ENCODE data around the gene MED22.
"Not testable (repeated sequence)": the region's sequence is repeated elsewhere in the genome, so short reads cannot be mapped to it uniquely, and the experiment has no call there.

Gene MED22

DNA sequence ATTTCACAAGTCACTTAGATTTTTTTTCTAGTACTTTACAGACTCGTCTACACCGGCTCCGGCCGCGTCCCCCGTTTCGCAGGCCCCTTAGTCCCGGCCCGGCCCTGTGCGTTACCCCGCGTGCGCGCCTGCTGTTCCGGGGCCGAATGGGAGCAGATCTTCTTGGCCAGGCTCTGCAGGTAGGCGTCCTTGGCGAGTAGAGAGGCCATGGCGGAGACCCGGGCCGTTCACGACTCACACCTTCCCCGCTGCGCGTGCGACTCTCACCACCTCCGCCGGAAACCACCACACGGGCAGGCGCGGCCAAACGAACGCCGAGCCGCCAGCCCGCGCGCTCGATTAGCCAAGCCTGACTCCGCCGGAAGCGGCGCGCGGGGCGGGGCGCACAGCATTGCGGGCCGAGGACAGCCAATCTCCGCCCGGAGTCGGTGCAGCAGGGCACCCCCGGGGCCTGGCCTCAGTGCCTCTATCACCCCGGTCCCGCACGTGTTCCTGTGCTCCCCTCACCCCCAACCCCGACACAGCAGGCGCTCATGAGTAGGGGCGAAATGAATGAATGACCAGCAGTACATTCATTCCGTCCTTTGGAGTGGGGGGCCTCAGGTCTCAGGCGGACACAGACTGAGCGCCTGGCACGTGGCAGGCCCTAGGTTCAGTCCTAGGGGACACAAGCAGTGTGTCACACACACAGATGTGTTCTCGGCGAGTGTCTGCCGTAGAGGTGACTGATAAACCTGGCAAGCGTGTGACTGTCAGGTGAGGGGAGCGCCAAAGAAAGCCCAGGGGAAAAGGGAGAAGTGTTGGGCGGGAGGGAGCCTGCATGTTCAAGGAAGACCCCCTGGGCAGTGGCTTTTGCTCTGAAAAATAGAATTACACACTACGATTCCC is 11.8 kb downstream of the MED22 start, which contains the start of gene SURF6:
Gene SURF6 (minus strand): TSS at position 265 of the 888 bp plus-strand sequence. CDS start 56 bp downstream, at position 209.
- DNase-seq (ENCODE audit: low read depth in 3 of 3) = peak; percentile 87 to 94 (median 91)

DNA sequence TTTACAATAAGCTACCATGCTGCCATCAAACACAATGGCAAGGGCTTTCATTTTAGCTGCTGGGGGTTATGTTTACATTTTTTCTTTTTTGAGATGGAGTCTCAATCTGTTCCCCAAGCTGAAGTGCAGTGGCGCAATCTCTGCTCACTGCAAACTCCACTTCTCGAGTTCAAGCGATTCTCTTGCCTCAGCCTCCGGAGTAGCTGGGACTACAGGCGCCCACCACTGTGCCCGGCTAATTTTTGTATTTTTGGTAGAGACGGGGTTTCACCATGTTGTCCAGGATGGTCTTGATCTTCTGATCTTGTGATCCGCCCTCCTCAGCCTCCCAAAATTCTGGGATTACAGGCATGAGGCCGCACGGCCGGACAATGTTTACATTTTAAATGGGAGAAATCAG is 13.0 kb downstream of the MED22 start:
- DNase-seq (ENCODE audit: low read depth in 3 of 3) = not testable (repeated sequence)

DNA sequence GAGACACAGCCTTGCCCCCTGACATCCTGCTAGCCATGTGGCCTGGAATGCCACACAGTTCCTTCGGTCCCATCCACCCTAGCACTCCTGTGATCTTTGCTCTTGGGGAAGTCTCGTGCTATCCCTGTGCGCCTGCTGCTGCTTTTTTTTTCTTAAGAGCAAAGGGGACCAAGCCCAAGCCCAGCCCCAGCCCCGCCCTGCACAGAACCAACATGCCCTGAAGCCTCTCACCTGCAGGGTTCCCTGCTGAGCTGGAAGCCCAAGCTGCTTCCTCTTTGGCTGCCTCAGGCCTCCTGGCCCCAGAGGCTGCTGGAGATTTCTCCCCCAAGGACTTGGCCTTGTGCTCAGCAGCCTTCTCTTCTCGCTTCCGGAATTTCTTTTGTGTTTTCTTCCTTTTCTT is 13.8 kb downstream of the MED22 start:
- DNase-seq (ENCODE audit: low read depth in 3 of 3) = no peak

DNA sequence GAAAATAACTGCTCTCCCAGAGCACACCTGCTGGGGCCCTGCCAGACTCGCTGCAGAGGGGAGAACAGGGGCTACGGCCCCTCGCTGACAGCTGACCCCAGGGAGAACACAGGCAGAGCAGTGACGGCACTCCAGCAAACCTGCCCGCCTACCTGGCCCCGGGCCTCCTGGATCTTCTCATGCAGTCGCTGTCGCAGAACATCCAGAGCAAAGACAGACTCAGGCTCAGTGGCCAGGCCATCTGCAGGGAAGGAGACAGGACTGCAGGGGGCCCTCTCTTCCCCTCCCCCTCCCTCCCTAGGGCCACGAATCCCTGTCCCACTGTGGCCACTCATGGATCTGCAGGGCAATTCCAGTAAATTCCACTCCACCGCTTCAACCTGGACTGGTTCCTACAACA is 14.4 kb downstream of the MED22 start:
- DNase-seq (ENCODE audit: low read depth in 3 of 3) = no peak

DNA sequence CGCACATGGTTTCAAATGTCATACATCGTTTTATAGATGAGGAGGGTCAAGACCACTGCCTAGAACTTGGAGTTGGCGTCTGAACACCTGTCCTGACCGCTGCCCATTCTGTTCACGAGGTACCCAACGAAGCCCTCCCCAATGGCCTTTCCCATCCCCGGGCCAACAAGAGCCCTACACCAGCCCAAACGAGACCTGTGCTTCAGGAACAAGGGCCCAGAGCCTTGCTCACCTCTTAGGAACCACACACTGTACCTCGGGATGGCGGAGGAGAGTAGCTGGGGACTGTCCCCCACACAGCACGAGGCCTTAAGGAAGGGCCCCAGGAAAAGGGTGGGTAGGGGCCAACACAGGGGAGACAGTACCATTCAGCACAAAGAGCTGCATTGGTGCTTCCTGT is 14.9 kb downstream of the MED22 start:
- no peak for DNase-seq (ENCODE audit: low read depth in 3 of 3)

DNA sequence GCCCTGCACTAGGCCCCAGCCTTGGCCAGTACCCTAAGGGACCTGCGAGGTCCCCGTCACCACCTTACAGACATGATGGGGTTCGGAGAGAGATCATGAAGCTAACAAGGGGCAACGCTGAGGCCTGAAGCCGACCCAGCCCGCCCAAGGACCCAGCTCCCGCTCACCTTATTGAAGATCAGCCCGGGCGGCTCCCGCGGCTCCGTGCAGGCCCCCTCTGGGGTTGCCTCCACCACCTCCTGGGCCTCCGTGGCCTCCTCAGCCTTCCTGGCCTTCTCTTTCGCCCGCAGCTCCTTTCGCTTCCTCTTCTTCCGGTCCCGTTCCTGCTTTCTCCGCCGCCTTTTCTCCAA is 15.6 kb downstream of the MED22 start:
- no peak for DNase-seq (ENCODE audit: low read depth in 3 of 3)

DNA sequence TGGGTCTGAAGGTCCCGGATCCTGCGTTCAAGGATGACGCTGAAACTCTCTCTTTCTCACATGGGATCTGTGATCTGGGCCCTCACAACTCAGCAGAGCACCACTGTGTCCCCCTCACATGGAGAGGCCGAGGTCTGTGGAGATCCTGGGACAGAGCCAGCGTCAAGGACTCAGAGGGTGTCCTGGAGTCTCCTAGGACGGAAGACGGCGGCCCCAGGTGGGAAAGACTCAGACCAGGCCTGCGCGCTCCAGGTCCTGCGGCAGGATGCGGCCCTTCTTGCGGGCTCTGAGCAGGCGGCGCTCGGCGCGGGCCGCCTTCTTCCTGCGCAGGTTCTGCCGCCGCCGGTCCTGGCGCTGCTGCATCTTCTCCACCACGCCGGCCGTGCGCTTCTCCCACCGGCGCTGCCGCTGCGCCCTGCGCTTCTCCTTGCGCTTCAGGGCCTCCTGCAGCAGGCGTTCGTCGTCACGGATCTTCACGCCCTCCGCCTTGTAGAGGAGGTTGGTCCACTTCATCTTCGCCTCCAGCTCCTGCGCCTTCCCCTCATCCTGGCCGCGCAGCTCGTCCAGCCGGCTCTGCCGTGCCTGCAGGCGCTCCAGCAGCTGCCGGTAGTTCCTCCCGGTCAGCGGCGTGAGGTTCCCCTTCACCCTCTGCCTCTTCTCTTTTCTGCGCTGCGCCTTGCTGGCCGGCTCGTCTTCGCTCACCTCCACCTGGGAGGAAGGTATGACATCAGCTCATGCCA is 16.1 kb downstream of the MED22 start:
- no peak for DNase-seq (ENCODE audit: low read depth in 3 of 3)

DNA sequence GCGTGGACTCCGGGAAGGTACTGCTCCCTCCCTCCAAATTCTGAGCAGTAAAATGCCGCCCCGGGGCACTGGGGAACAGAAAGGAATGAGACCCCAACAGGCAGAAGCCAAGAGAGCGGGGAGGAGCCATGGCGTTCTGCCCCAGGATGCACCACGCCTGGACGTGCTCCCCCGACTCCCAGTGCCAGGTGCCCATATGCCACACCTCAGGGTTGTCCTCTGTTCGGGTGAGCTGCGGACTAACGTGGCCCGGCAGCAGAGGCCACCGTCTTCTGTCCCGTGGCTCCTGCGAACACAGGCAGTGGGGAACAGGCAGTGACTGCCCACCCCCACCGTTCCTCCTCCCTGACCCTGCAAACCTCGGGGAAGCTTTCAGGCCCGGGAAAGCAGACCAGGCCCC is 16.7 kb downstream of the MED22 start:
- no peak for DNase-seq (ENCODE audit: low read depth in 3 of 3)

DNA sequence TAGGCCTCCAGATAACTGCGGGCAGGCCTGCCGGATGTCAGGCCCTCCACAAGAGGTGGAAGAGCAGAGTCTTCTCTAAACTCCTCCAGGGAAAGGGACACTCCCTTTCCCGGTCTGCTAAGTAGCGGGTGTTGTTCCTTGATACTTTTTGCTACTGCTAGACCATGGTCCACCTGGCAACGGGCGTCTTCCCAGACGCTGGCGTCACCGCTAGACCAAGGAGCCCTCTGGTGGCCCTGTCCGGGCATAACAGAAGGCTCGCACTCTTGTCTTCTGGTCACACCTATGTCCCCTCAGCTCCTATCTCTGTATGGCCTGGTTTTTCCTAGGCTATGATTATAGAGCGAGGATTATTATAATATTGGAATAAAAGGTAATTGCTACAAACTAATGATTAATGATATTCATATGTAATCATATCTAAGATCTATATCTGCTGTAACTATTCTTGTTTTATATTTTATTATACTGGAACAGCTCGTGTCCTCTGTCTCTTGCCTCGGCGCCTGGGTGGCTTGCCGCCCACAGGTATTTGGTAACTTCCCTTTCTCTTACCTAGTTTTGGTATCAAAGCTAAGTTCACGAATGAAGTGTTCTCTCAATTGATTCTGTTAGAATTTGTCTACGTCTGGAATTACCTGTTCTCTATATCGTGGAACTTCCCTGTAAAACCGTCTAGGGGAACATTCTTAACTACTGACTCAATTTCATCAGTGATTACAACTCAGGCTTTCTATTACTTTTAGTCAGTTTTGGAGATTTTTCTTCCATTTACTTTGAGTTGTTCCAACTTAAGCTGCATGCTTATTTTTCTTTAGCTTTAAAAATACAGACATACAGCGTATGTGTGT is 18.4 kb downstream of the MED22 start:
- DNase-seq (ENCODE audit: low read depth in 3 of 3) = not testable (repeated sequence)

DNA sequence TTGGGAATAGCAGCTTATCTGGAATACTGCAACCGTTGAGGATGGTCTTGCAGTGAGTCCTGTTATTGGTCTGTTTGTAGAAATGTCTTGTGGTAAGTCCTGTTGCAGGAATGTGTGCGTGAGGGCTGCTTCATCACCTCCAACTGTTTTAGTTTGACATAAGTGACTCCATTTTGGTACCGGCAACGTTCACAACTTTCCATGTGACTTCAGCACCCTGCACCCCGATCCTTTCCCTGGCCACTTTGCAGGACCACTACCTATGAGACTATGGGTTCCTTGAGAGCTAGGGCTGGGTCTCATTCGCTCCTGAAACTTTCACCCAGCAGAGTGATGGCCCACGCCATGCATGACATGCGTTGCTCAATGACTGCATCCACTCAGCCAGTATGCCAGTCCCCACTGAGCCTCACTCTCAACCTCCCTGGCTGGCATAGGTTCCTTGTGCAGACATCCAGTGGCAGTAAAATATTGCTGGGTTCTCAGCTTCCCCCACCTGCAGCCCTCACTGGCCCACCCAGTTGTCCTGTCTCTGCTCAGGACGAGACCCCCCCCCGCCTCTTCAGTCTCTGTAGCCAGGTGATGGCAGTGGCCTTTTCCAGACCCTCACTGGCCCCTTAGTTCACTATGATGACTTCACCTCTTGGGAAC is 20.0 kb downstream of the MED22 start:
- no peak for DNase-seq (ENCODE audit: low read depth in 3 of 3)

DNA sequence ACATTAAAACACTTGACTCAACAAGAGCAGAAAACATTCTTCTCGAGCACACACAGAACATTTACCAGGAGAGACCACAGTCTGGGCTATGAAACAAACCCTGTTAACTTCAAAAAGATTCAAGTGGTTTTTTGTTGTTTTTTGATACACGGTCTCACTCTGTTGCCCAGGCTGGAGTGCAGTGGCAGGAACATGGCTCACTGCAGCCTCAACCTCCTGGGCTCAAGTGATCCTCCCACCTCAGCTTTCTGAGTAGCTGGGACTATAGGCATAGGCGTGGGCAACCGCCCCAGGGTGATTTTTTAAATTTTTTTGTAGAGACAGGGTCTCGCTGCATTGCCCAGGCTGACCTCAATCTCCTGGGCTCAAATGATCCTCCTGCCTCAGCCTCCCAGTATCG is 20.9 kb downstream of the MED22 start:
- DNase-seq (ENCODE audit: low read depth in 3 of 3) = not testable (repeated sequence)

DNA sequence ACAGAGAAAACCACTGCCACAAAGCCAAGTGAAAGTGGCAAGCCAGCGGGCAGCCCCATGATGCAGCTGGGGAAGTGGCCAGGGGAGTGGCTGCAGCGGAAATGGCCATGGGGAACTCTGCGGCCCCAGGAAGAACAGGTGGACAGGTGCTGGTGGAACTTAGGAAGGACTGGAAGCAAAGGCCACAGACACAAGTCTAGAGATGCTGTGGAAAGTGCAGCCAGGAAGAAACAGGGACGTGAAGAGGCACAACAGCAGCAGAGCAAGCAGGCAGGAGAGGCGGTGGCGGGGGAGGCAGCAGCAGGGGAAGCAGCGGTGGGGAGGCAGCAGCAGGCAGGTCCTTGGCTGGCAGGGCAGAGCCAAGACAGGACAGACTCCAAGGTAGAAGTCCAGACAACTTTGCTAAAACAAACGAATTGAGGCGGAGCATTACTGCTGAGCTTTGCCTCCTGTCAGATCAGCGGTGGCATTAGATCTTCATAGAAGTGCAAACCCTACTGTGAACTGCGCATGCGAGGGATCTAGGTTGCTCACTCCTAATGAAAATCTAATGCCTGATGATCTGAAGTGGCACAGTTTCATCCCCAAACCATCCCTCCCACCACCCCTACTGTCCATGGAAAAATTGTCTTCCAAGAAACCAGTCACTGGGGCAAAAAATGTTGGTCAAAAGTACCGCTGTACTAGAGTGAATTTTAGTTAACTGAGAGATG is 23.8 kb downstream of the MED22 start:
- DNase-seq (ENCODE audit: low read depth in 3 of 3) = no peak

DNA sequence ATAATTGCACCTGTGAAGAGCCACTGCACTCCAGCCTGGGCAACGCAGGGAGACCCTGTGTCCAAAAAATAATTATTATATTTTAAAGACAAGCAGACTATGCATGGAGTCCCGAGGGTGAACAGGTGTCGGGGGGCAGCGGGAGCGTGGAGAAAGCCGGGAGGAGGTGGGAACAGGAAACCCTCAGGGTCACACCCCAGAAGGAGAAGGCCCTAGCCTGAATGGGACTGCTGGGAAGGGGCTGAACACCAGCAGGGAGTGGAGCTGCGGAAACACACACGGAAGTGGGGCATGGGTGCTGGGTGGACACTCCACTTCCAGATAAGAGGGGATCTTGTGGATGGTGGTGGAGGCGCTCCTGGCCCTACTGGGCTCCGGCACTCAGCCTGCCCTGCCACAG is 24.7 kb downstream of the MED22 start:
- DNase-seq (ENCODE audit: low read depth in 3 of 3) = no peak

DNA sequence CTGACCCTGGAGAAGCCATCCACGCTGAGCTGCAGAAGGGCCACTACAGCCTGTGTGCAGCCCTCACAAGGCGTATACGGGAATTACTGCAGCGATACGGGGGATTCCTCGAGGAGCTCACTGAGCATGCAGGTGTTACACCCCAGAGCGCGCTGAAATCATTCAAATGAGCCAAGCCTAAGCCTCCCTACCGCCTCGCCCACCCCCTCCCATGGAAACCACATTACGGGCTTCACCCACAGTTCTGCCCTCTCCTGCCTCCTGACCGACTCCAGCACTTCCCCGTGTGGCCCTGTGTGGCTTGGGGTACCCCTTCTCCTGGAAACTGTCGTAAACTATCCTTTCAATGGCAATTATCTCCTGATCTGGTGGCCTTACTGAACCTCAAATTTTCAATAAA is 25.2 kb downstream of the MED22 start:
- DNase-seq (ENCODE audit: low read depth in 3 of 3) = no peak

DNA sequence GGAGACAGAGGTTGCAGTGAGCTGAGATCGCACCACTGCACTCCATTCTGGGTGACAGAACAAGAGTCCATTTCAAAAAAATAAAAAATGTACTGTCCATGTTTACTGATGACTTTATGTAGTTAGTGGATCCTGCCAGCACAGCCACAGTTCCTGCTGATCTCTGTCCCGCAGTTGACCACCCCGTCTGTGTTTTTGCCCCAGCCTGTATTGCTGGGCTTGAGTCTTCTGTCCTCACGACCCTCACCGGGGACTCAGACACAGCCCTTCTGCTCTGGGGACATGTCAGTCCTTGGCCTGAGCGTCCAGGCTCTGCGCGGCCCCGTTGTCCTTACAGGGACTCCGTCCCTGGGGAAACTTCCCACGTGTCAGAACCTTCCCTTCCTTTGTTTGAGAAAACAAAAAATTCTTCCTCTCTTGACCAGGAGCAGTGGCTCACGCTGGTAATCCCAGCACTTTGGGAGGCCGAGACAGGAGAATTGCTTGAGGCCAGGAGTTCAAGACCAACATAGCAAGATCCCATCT is 26.5 kb downstream of the MED22 start:
- no peak for DNase-seq (ENCODE audit: low read depth in 3 of 3)

DNA sequence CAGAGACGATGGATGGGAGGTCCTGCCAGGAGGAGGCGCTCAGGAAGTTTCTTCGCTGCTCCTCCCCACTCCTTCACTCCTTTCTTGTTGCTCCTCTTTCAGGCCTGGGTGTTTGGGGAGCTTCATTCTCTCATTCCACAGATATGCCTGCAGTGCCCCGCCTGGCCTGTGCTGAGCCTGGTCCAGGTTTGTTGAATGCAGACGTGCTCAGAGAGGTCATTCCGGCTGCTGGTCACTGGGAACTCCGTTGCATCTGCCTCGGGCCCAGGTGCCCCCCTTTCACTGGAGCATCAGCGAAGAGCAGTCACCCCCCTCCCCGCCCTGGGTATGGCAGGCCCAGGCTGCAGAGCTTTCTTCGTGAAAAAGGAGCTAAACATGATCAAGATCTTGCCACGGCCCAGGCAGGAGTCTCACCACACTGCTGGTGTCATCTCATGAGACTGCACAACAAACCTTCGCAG is 27.5 kb downstream of the MED22 start:
- DNase-seq (ENCODE audit: low read depth in 3 of 3) = no peak

DNA sequence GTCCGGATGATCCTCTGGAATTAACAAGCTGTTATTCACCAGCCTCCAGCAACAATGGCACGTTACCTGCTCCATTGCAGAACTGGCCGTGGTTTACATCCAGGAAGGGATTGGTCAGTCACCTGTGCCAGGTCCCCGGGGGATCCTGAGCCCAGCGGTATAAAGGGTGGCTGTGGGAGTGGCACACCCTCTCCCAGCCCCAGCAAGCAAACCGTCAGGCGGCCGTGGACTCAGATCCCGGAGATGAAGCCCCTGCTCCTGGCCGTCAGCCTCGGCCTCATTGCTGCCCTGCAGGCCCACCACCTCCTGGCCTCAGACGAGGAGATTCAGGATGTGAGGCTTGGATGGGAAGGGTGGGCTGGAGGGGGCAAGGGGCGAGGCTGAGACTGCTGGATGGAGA is 30.4 kb downstream of the MED22 start:
- not testable (repeated sequence) for DNase-seq (ENCODE audit: low read depth in 3 of 3)

DNA sequence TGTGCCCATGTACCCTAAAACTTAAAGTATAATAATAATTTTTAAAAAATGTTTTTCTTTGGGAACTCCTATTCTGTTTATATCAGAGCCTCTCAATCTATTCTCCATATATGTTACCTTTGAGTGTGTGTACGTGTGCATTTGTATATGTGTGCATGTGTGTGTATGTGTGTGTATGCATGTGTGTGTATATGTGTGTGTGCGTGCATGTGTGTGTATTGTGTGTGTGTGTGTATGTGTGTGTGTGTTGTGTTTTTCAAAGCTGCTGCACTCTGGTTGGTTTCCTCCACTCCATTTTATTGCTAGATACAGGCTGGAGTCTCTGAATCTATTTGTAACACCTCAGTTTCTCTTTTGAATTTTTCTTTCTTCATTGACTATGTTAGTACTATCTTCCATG is 31.9 kb downstream of the MED22 start:
- no peak for DNase-seq (ENCODE audit: low read depth in 3 of 3)

DNA sequence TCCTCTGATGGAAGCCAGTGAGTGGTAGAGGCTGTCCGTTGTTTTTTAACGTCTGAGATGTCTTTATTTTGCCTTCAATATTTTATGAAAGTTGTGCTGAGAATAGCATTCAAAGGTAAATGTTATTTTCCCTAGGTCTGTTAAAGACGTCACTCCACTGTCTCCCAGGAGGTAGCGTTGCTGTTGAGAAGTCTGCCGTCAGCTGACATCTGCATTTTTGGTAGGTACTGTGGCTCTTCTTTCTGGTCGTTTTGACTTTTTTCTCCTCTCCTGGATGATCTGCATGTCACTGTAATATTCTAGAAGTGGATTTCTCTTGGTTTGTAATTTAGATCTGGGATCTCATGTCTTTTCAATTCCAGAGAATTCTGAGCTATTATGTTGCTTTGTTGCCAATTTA is 38.3 kb downstream of the MED22 start:
- no peak for DNase-seq (ENCODE audit: low read depth in 3 of 3)

DNA sequence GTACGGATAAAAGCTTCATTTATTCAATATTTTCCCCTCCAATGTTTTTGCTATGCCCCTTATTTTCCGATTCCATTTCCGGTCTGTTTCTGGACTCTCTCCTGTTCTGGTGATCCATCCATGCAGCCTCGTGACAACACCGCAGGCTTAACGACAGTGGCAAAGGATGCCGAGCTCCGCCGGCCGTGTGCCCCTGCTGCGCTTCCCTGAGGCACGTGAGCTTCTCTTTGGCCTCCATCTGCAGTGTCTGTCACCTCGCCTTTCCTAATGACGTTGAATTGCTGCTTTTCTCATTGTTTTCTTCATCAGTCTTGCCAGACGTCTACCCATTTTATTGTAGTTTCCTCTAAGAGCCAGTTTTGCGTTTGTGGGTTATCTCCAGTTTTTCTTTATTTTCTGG is 40.6 kb downstream of the MED22 start:
- DNase-seq (ENCODE audit: low read depth in 3 of 3) = no peak
